ENCODE results near the gene PNPLA1. TPM values are rescaled to one million over a fixed set of nuclear protein-coding genes. Genes with fewer than 3 reads are reported as not detected.

The PNPLA1 gene
- total RNA-seq, 1 experiment from 2014 or later = not detected

DNA sequence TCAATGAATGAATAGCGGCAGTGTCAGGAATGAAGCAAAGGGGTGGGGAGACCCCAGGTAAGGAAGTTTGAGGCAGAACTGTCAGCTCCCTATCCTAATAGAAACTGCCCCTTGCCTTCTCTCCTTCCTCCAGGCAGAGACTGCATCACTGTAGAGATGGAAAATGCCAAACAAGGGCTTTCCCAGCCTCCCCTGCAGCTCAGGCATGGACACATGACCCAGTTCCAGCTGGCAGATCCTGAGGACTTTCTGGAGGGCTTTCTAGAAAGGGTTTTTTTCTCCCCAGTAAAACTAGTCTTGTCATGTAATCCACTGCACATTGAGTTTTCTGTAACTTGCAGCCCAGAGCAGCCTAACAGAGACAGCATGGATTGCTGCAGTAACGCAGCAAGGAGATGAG lies 17.9 kb upstream of the PNPLA1 start:
- POLR2A ChIA-PET = no interaction called here
- BruUV-seq (replicated peaks) = no TSS peak

DNA sequence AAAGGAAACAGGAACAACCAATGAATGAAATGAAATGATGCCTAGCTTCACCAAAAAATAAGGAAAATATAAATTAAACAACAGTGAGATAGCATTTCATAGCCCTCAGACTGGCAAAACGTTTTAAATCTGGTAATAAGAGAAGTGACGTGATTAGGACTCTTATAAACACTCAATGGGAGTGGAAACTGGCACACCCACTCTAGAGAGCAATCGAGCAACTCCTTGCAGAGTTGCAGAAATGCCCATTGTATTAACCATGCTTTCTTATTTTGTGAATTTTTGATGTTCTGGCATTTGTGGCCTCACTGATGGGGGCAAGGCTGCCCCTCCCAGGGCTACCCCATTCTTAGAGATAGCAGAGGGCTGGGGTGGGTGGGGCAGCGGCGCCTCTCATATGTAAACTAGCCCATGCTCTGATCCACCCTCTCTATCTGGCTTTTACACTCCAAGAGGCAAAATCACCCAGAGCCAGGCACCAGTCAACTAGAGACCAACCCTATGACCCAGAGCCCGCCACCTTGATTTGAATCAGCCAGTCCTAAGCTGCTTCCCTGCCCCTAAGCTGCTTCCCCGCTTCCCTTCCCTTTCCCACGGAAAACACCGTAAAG lies 6.4 kb upstream of the PNPLA1 start:
- no peaks in the 10 kb centered on the region for H3K9me3 ChIP-seq (ENCODE audit: control insufficient read depth, insufficient read depth, low read depth, low read length)
- CTCF ChIA-PET = no interaction called here

More for the DNA sequence above, 17.9 kb upstream of the PNPLA1 start:
- TF ChIP-seq POLR2AphosphoS5 (IDR thresholded peaks at IDR 0.05; ENCODE audit: low read depth, low read length) (no peak), TCF7L2 (IDR thresholded peaks at IDR 0.05; ENCODE audit: low read depth, low read length) (no peak)
- TF ChIP-seq, protein P1, sequence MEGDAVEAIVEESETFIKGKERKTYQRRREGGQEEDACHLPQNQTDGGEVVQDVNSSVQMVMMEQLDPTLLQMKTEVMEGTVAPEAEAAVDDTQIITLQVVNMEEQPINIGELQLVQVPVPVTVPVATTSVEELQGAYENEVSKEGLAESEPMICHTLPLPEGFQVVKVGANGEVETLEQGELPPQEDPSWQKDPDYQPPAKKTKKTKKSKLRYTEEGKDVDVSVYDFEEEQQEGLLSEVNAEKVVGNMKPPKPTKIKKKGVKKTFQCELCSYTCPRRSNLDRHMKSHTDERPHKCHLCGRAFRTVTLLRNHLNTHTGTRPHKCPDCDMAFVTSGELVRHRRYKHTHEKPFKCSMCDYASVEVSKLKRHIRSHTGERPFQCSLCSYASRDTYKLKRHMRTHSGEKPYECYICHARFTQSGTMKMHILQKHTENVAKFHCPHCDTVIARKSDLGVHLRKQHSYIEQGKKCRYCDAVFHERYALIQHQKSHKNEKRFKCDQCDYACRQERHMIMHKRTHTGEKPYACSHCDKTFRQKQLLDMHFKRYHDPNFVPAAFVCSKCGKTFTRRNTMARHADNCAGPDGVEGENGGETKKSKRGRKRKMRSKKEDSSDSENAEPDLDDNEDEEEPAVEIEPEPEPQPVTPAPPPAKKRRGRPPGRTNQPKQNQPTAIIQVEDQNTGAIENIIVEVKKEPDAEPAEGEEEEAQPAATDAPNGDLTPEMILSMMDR (IDR thresholded peaks at IDR 0.05) = no peak
- TF ChIP-seq, protein P2, sequence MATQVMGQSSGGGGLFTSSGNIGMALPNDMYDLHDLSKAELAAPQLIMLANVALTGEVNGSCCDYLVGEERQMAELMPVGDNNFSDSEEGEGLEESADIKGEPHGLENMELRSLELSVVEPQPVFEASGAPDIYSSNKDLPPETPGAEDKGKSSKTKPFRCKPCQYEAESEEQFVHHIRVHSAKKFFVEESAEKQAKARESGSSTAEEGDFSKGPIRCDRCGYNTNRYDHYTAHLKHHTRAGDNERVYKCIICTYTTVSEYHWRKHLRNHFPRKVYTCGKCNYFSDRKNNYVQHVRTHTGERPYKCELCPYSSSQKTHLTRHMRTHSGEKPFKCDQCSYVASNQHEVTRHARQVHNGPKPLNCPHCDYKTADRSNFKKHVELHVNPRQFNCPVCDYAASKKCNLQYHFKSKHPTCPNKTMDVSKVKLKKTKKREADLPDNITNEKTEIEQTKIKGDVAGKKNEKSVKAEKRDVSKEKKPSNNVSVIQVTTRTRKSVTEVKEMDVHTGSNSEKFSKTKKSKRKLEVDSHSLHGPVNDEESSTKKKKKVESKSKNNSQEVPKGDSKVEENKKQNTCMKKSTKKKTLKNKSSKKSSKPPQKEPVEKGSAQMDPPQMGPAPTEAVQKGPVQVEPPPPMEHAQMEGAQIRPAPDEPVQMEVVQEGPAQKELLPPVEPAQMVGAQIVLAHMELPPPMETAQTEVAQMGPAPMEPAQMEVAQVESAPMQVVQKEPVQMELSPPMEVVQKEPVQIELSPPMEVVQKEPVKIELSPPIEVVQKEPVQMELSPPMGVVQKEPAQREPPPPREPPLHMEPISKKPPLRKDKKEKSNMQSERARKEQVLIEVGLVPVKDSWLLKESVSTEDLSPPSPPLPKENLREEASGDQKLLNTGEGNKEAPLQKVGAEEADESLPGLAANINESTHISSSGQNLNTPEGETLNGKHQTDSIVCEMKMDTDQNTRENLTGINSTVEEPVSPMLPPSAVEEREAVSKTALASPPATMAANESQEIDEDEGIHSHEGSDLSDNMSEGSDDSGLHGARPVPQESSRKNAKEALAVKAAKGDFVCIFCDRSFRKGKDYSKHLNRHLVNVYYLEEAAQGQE (IDR thresholded peaks at IDR 0.05; ENCODE audit: insufficient read depth in 1 of 2, low read depth in 2 of 2, low read length in 1 of 2) = no peak
- ATAC-seq (no peak), DNase-seq (ENCODE audit: low read depth, low spot score) (no peak)
- in situ Hi-C loops (cut with HindIII; ENCODE audit: low pct_unique_long_range_greater_than_20kb, low sequenced_read_pairs) (no loop called here), intact Hi-C loops (cut with micrococcal nuclease; ENCODE audit: unreplicated experiment) (no loop called here)
- H3K9me3 ChIP-seq (ENCODE audit: control insufficient read depth, insufficient read depth, low read depth, low read length) = no peaks in the 10 kb centered on the region
- CTCF ChIA-PET = no interaction called here
- H3K27me3 ChIP-seq (ENCODE audit: control insufficient read depth, insufficient read depth, low read length) = no peaks in the 10 kb centered on the region
- H3K36me3 ChIP-seq (ENCODE audit: control insufficient read depth, insufficient read depth, low read length) = no peaks in the 10 kb centered on the region
- H3K27ac ChIP-seq (ENCODE audit: low read length) = no peak overlapping the region
- H3K4me3 ChIP-seq (ENCODE audit: low read depth in 2 of 2, low read length in 2 of 2) = no peak overlapping the region
- no peaks in the 10 kb centered on the region for H3K4me1 ChIP-seq (ENCODE audit: control insufficient read depth, insufficient read depth, low read length)

More for the DNA sequence above, 6.4 kb upstream of the PNPLA1 start:
- intact Hi-C loops (cut with micrococcal nuclease; ENCODE audit: unreplicated experiment) = no loop called here
- in situ Hi-C loops (cut with HindIII; ENCODE audit: low pct_unique_long_range_greater_than_20kb, low sequenced_read_pairs) = no loop called here
- Histone ChIP-seq H3K27me3 (ENCODE audit: control insufficient read depth, insufficient read depth, low read length) (peaks cover 5% of the 10 kb centered on the region; the same call in 1 of the 2 replicates), H3K4me1 (ENCODE audit: control insufficient read depth, insufficient read depth, low read length) (no peaks in the 10 kb centered on the region), H3K4me3 (ENCODE audit: low read depth in 2 of 2, low read length in 2 of 2) (no peak overlapping the region), H3K27ac (ENCODE audit: low read length) (no peak overlapping the region), H3K36me3 (ENCODE audit: control insufficient read depth, insufficient read depth, low read length) (no peaks in the 10 kb centered on the region)
- ATAC-seq (no peak), DNase-seq (ENCODE audit: low read depth, low spot score) (no peak)
- POLR2A ChIA-PET = no interaction called here
- TF ChIP-seq POLR2AphosphoS5 (IDR thresholded peaks at IDR 0.05; ENCODE audit: low read depth, low read length) (no peak), SIN3A (IDR thresholded peaks at IDR 0.05; ENCODE audit: borderline replicate concordance, insufficient read depth, low read depth, low read length) (no peak), TCF7L2 (IDR thresholded peaks at IDR 0.05; ENCODE audit: low read depth, low read length) (no peak)
- TF ChIP-seq, protein P2 (IDR thresholded peaks at IDR 0.05; ENCODE audit: insufficient read depth in 1 of 2, low read depth in 2 of 2, low read length in 1 of 2) = no peak
- TF ChIP-seq, protein P1 (IDR thresholded peaks at IDR 0.05) = no peak
- no TSS peak for BruUV-seq (replicated peaks)
